H9 (cell line): ENCODE results near the gene SRPK2. TPM values are rescaled to one million over a fixed set of nuclear protein-coding genes. Genes with fewer than 3 reads are reported as not detected.

Source experiments
- DNase-seq: peaks from one replicate; pipeline ENCODE4 v3.0.0-alpha.2; 2017
- H2AFZ ChIP-seq: one replicate; pipeline ENCODE4 v1.6.1; 2013; ENCODE audit warnings: mild to moderate bottlenecking, low read length, control low read depth, moderate library complexity
- H2AK5ac ChIP-seq: 2 replicates; pipeline ENCODE4 v1.6.1; 2013; ENCODE audit warnings: low read length, control low read depth, mixed read lengths; ENCODE audit not compliant: insufficient read length
- H2BK120ac ChIP-seq: one replicate; pipeline ENCODE4 v1.6.1; 2013; ENCODE audit warnings: low read depth, mild to moderate bottlenecking, low read length, control low read depth, inconsistent platforms; ENCODE audit not compliant: poor library complexity, severe bottlenecking
- H2BK12ac ChIP-seq: 2 replicates; pipeline ENCODE4 v1.6.1; 2013; ENCODE audit warnings: low read length, control low read depth, mixed read lengths, low read depth; ENCODE audit not compliant: insufficient read length
- H2BK15ac ChIP-seq: 2 replicates; pipeline ENCODE4 v1.6.1; 2013; ENCODE audit warnings: low read depth, low read length, control low read depth
- H2BK20ac ChIP-seq: one replicate; pipeline ENCODE4 v1.6.1; 2013; ENCODE audit warnings: low read depth, mild to moderate bottlenecking, low read length, control low read depth, inconsistent platforms; ENCODE audit not compliant: poor library complexity, severe bottlenecking
- H2BK5ac ChIP-seq: 2 replicates; pipeline ENCODE4 v1.6.1; 2013; ENCODE audit warnings: low read length, control low read depth, mixed read lengths; ENCODE audit not compliant: insufficient read length
- H3K14ac ChIP-seq: 2 replicates; pipeline ENCODE4 v1.6.1; 2013; ENCODE audit warnings: low read length, control low read depth; ENCODE audit not compliant: insufficient read depth
- H3K18ac ChIP-seq: 2 replicates; pipeline ENCODE4 v1.6.1; 2013; ENCODE audit warnings: low read depth, mild to moderate bottlenecking, mixed read lengths, low read length, control low read depth; ENCODE audit not compliant: insufficient read length
- H3K23ac ChIP-seq: 2 replicates; pipeline ENCODE4 v1.6.1; 2013; ENCODE audit warnings: low read length, control low read depth, mixed read lengths, low read depth; ENCODE audit not compliant: insufficient read length
- H3K23me2 ChIP-seq: 2 replicates; pipeline ENCODE4 v1.6.1; 2013; ENCODE audit warnings: low read depth, mild to moderate bottlenecking, mixed read lengths, low read length, control low read depth; ENCODE audit not compliant: insufficient read length, poor library complexity, severe bottlenecking
- H3K27ac ChIP-seq: 2 replicates; pipeline ENCODE4 v1.5.1; 2013; ENCODE audit warnings: low read length, control low read depth, mixed read lengths, low read depth; ENCODE audit not compliant: insufficient read length
- H3K27me3 ChIP-seq: 2 replicates; pipeline ENCODE4 v1.6.1; 2013; ENCODE audit warnings: low read length, control low read depth, inconsistent platforms; ENCODE audit not compliant: insufficient read depth
- H3K4ac ChIP-seq: 2 replicates; pipeline ENCODE4 v1.6.1; 2013; ENCODE audit warnings: low read depth, mild to moderate bottlenecking, control low read depth, inconsistent platforms, low read length, moderate library complexity
- H3K4me1 ChIP-seq: 2 replicates; pipeline ENCODE4 v1.6.1; 2013; ENCODE audit warnings: low read length, control low read depth, inconsistent platforms; ENCODE audit not compliant: insufficient read depth
- H3K4me2 ChIP-seq: 2 replicates; pipeline ENCODE4 v1.6.1; 2013; ENCODE audit warnings: low read length, control low read depth, mixed read lengths; ENCODE audit not compliant: insufficient read length, insufficient read depth
- H3K56ac ChIP-seq: 2 replicates; pipeline ENCODE4 v1.6.1; 2013; ENCODE audit warnings: low read depth, mild to moderate bottlenecking, mixed read lengths, low read length, control low read depth; ENCODE audit not compliant: insufficient read length
- H3K79me1 ChIP-seq: 2 replicates; pipeline ENCODE4 v1.6.1; 2013; ENCODE audit warnings: low read depth, mild to moderate bottlenecking, moderate library complexity, low read length, control low read depth, inconsistent platforms; ENCODE audit not compliant: insufficient read depth, poor library complexity, severe bottlenecking
- H3K79me2 ChIP-seq: 2 replicates; pipeline ENCODE4 v1.6.1; 2013; ENCODE audit warnings: low read length, control low read depth, inconsistent platforms; ENCODE audit not compliant: insufficient read depth
- H3K9ac ChIP-seq: 2 replicates; pipeline ENCODE4 v1.6.1; 2013; ENCODE audit warnings: low read length, control low read depth, mixed read lengths; ENCODE audit not compliant: insufficient read length; ENCODE audit errors: extremely low read depth
- H3K9me3 ChIP-seq: one replicate; pipeline ENCODE4 v1.6.1; 2013; ENCODE audit warnings: low read depth, low read length, inconsistent platforms; ENCODE audit not compliant: control insufficient read depth
- H3T11ph ChIP-seq: one replicate; pipeline ENCODE4 v1.6.1; 2013; ENCODE audit warnings: mild to moderate bottlenecking, low read length, control low read depth, inconsistent platforms
- H4K20me1 ChIP-seq: one replicate; pipeline ENCODE4 v1.6.1; 2013; ENCODE audit not compliant: control insufficient read depth, insufficient read length, insufficient read depth
- H4K5ac ChIP-seq: 2 replicates; pipeline ENCODE4 v1.6.1; 2013; ENCODE audit warnings: low read depth, mild to moderate bottlenecking, mixed read lengths, low read length, control low read depth; ENCODE audit not compliant: insufficient read length
- H4K8ac ChIP-seq: replicated peaks from 2 replicates; pipeline ENCODE4 v1.6.1; 2013; ENCODE audit warnings: low read length, control low read depth, mixed read lengths, low read depth; ENCODE audit not compliant: insufficient read length
- H4K91ac ChIP-seq: 2 replicates; pipeline ENCODE4 v1.6.1; 2013; ENCODE audit warnings: low read depth, mild to moderate bottlenecking, moderate library complexity, mixed read lengths, low read length, control low read depth; ENCODE audit not compliant: insufficient read length
- H3K27ac Mint-ChIP-seq, 3 experiments: 2 replicates in 2 of 3; 3 replicates in 1 of 3; pipeline ENCODE4 v1.8.0; 2020 to 2021; ENCODE audit warnings: mixed read lengths in 3 of 3, mild to moderate bottlenecking in 1 of 3, moderate library complexity in 1 of 3
- H3K27me3 Mint-ChIP-seq: 2 replicates; pipeline ENCODE4 v1.8.0; 2021; ENCODE audit warnings: low read depth, mild to moderate bottlenecking, moderate library complexity, mixed read lengths
- H3K36me3 Mint-ChIP-seq, 3 experiments: 2 replicates in 2 of 3; 3 replicates in 1 of 3; pipeline ENCODE4 v1.8.0; 2020 to 2021; ENCODE audit warnings: low read depth in 3 of 3, mixed read lengths in 3 of 3; ENCODE audit not compliant: insufficient read depth in 1 of 3
- H3K4me1 Mint-ChIP-seq, 2 experiments: 2 replicates each; pipeline ENCODE4 v1.8.0; 2020; ENCODE audit warnings: mixed read lengths in 2 of 2
- H3K4me3 Mint-ChIP-seq, 2 experiments: 2 replicates in 1 of 2; 3 replicates in 1 of 2; pipeline ENCODE4 v1.8.0; 2020 to 2021; ENCODE audit warnings: mild to moderate bottlenecking in 2 of 2, mixed read lengths in 2 of 2, moderate library complexity in 1 of 2
- H3K9me3 Mint-ChIP-seq, 2 experiments: 2 replicates in 1 of 2; 3 replicates in 1 of 2; pipeline ENCODE4 v1.8.0; 2020; ENCODE audit warnings: mild to moderate bottlenecking in 2 of 2, mixed read lengths in 2 of 2, moderate library complexity in 1 of 2
- WGBS: extraction: QIAGEN DNeasy Blood & Tissue Kit; methylation state at CpG from one replicate; pipeline ENCODE4 v1.1.7; 2013; ENCODE audit warnings: missing lambda C conversion rate, low lambda C conversion rate, mixed read lengths; ENCODE audit not compliant: insufficient read length; ENCODE audit errors: extremely low coverage; 5-methylcytosine and 5-hydroxymethylcytosine counted together
- total RNA-seq: library from RNA; stranded (reverse); gene quantifications from 2 replicates; pipeline ENCODE4 v1.2.1, GENCODE V29; 2021
- TF ChIP-seq, protein P1 (sequence below): fragments of 200-600 bp; sonication (generic); conservative IDR thresholded peaks from 3 replicates; pipeline ENCODE4 v1.8.0; 2021; ENCODE audit warnings: antibody characterized with exemption, mild to moderate bottlenecking

SRPK2 gene
- total RNA-seq, 1 experiment from 2014 or later = 41.1 TPM

GRCh38 chr7:105219771-105220160 is 169.0 kb downstream of the SRPK2 start:
- Histone ChIP-seq H2BK20ac (no peak overlapping the region), H3K14ac (no peak overlapping the region), H3K9me3 (no peaks in the 10 kb centered on the region), H2BK15ac (no peak overlapping the region), H4K20me1 (no peaks in the 10 kb centered on the region), H3K4me2 (no peak overlapping the region), H3K79me1 (peaks cover 14% of the 10 kb centered on the region), H4K8ac (no peak overlapping the region), H2BK5ac (no peak overlapping the region), H4K5ac (no peak overlapping the region), H3K23ac (no peak overlapping the region), H2BK120ac (no peak overlapping the region), H3K18ac (no peak overlapping the region), H2AK5ac (no peak overlapping the region), H3K23me2 (no peaks in the 10 kb centered on the region), H3K27ac (no peak overlapping the region), H3K4ac (no peak overlapping the region), H3K79me2 (peaks cover 8% of the 10 kb centered on the region; the same call in 1 of the 2 replicates), H3K4me1 (peaks cover 2% of the 10 kb centered on the region; the same call in 1 of the 2 replicates), H3K9ac (no peak overlapping the region), H3T11ph (no peak overlapping the region), H2BK12ac (no peak overlapping the region), H3K27me3 (no peaks in the 10 kb centered on the region), H2AFZ (no peak overlapping the region), H3K56ac (no peak overlapping the region), H4K91ac (no peak overlapping the region)
- TF ChIP-seq, protein P1, sequence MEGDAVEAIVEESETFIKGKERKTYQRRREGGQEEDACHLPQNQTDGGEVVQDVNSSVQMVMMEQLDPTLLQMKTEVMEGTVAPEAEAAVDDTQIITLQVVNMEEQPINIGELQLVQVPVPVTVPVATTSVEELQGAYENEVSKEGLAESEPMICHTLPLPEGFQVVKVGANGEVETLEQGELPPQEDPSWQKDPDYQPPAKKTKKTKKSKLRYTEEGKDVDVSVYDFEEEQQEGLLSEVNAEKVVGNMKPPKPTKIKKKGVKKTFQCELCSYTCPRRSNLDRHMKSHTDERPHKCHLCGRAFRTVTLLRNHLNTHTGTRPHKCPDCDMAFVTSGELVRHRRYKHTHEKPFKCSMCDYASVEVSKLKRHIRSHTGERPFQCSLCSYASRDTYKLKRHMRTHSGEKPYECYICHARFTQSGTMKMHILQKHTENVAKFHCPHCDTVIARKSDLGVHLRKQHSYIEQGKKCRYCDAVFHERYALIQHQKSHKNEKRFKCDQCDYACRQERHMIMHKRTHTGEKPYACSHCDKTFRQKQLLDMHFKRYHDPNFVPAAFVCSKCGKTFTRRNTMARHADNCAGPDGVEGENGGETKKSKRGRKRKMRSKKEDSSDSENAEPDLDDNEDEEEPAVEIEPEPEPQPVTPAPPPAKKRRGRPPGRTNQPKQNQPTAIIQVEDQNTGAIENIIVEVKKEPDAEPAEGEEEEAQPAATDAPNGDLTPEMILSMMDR = no peak
- DNase-seq = no peak
- H3K4me1 Mint-ChIP-seq = peaks cover 18 to 20% of the 10 kb centered on the region in 2 experiments
- H3K27ac Mint-ChIP-seq = no peak overlapping the region
- H3K9me3 Mint-ChIP-seq = no peaks in the 10 kb centered on the region
- no peaks in the 10 kb centered on the region for H3K27me3 Mint-ChIP-seq
- H3K36me3 Mint-ChIP-seq = no peaks in the 10 kb centered on the region
- H3K4me3 Mint-ChIP-seq = no peak overlapping the region
- no CpG with 5 or more reads among the region's 2 CpGs for WGBS
